ENCODE measurements around the gene LDLR. TPM values are rescaled to one million over a fixed set of nuclear protein-coding genes. Genes with fewer than 3 reads are reported as not detected.

The LDLR gene
- total and polyA plus RNA-seq, 2 donors (not counting 1 experiment from before 2014, with no cell fraction given) = 1.8 to 4.8 TPM

GRCh38 chr19:11093689-11094238, 4.5 kb downstream of the LDLR start:
- no peak for TF ChIP-seq EZH2 (IDR thresholded peaks at IDR 0.05; ENCODE audit: borderline replicate concordance, insufficient read depth, low read depth, low read length, poor library complexity, severe bottlenecking)
- no peak for TF ChIP-seq CTCF (IDR thresholded peaks at IDR 0.05)
- peaks cover 62 to 77% of the 10 kb centered on the region in 2 donors for H3K4me1 ChIP-seq (ENCODE audit: control insufficient read depth in 2 of 2, insufficient read depth in 2 of 2, low read length in 2 of 2)
- ATAC-seq (ENCODE audit: low read depth) (no peak), DNase-seq (no peak)
- H3K4me1 Mint-ChIP-seq = peaks cover 44% of the 10 kb centered on the region
- peaks cover 11% of the 10 kb centered on the region for H3K79me2 ChIP-seq (ENCODE audit: control insufficient read depth, insufficient read depth, low read length)
- H3K27ac ChIP-seq (ENCODE audit: low read length in 2 of 2) = no peak overlapping the region
- no peak overlapping the region for H2AFZ ChIP-seq (ENCODE audit: insufficient read depth, low read depth, low read length, poor library complexity, severe bottlenecking)
- peaks cover 0 to 69% (median 26%) of the 10 kb centered on the region in 4 experiments for H3K27me3 ChIP-seq (replicated peaks in 1 of 4; ENCODE audit: control extremely low read depth in 1 of 4, control insufficient read depth in 3 of 4, insufficient read depth in 4 of 4, low read length in 3 of 4)
- no peak overlapping the region for H3K27ac Mint-ChIP-seq
- H3K4me3 ChIP-seq (ENCODE audit: control extremely low read depth in 1 of 5, extremely low read depth in 1 of 5, insufficient read depth in 1 of 5, low read depth in 2 of 5, low read length in 4 of 5) = no peak overlapping the region
- H3K9me3 Mint-ChIP-seq (ENCODE audit: insufficient read depth) = no peaks in the 10 kb centered on the region
- H3K4me3 Mint-ChIP-seq = no peak overlapping the region
- peaks cover 24% of the 10 kb centered on the region for H3K27me3 Mint-ChIP-seq
- intact Hi-C loops (cut with micrococcal nuclease) = loop anchor here (2.0 kb wide), 1 partner anchor 45 kb away; no protein-coding TSS in a partner anchor
- H3K9me3 ChIP-seq (ENCODE audit: control extremely low read depth in 1 of 3, control insufficient read depth in 2 of 3, insufficient read depth in 1 of 3, low read length in 2 of 3) = peaks cover 1 to 78% (median 32%) of the 10 kb centered on the region in 3 donors
- WGBS (ENCODE audit: insufficient coverage) = 93% methylated on average over 12 of the region's 15 CpGs
- POLR2A ChIA-PET = no interaction called here
- H3K4me2 ChIP-seq (replicated peaks; ENCODE audit: low read depth, low read length, poor library complexity, severe bottlenecking) = no peak overlapping the region
- no peaks in the 10 kb centered on the region for H4K20me1 ChIP-seq (ENCODE audit: control insufficient read depth, insufficient read depth, low read length, poor library complexity, severe bottlenecking)
- H3K9ac ChIP-seq (ENCODE audit: low read length) = no peak overlapping the region
- H3K36me3 ChIP-seq (replicated peaks in 1 of 2; ENCODE audit: control extremely low read depth in 1 of 2, control insufficient read depth in 1 of 2, extremely low read depth in 1 of 2, insufficient read depth in 2 of 2, low read length in 1 of 2) = no peaks in the 10 kb centered on the region
- CTCF ChIA-PET = interaction anchor here (1.3 to 3.1 kb wide), 3 partner anchors 12 to 36 kb away, joined by 4 to 14 read pairs (median 4); no protein-coding TSS in a partner anchor

GRCh38 chr19:11094520-11094894, 5.2 kb downstream of the LDLR start:
- no peak overlapping the region for H3K27ac ChIP-seq (ENCODE audit: low read length in 2 of 2)
- peak overlapping the region in 1 of 5 experiments; percentile 23 for H3K4me3 ChIP-seq (ENCODE audit: control extremely low read depth in 1 of 5, extremely low read depth in 1 of 5, insufficient read depth in 1 of 5, low read depth in 2 of 5, low read length in 4 of 5)
- TF ChIP-seq EZH2 (IDR thresholded peaks at IDR 0.05; ENCODE audit: borderline replicate concordance, insufficient read depth, low read depth, low read length, poor library complexity, severe bottlenecking) (no peak), CTCF (IDR thresholded peaks at IDR 0.05) (no peak)
- Mint-ChIP-seq H3K9me3 (ENCODE audit: insufficient read depth) (peaks cover 2% of the 10 kb centered on the region), H3K4me3 (peak overlapping the region; percentile 32), H3K4me1 (peaks cover 38% of the 10 kb centered on the region), H3K27ac (no peak overlapping the region), H3K27me3 (peaks cover 22% of the 10 kb centered on the region)
- peaks cover 54 to 70% of the 10 kb centered on the region in 2 donors for H3K4me1 ChIP-seq (ENCODE audit: control insufficient read depth in 2 of 2, insufficient read depth in 2 of 2, low read length in 2 of 2)
- H3K4me2 ChIP-seq (replicated peaks; ENCODE audit: low read depth, low read length, poor library complexity, severe bottlenecking) = peak overlapping the region; percentile 54
- H3K27me3 ChIP-seq (replicated peaks in 1 of 4; ENCODE audit: control extremely low read depth in 1 of 4, control insufficient read depth in 3 of 4, insufficient read depth in 4 of 4, low read length in 3 of 4) = peaks cover 0 to 62% (median 21%) of the 10 kb centered on the region in 4 experiments
- no peak for DNase-seq
- no peak overlapping the region for H3K9ac ChIP-seq (ENCODE audit: low read length)
- 60% methylated on average over 1 of the region's 4 CpGs for WGBS (ENCODE audit: insufficient coverage)
- no peak overlapping the region for H2AFZ ChIP-seq (ENCODE audit: insufficient read depth, low read depth, low read length, poor library complexity, severe bottlenecking)
- no peaks in the 10 kb centered on the region for H3K36me3 ChIP-seq (replicated peaks in 1 of 2; ENCODE audit: control extremely low read depth in 1 of 2, control insufficient read depth in 1 of 2, extremely low read depth in 1 of 2, insufficient read depth in 2 of 2, low read length in 1 of 2)
- no peak for ATAC-seq (ENCODE audit: low read depth)
- ChIA-PET CTCF (interaction anchor here (0.7 to 3.1 kb wide), 4 partner anchors 36 to 58 kb away, joined by 3 to 14 read pairs (median 4); no protein-coding TSS in a partner anchor), POLR2A (interaction anchor here (0.6 kb wide), 1 partner anchor 448 kb away, joined by 3 read pairs; no protein-coding TSS in a partner anchor)
- no peaks in the 10 kb centered on the region for H4K20me1 ChIP-seq (ENCODE audit: control insufficient read depth, insufficient read depth, low read length, poor library complexity, severe bottlenecking)
- H3K9me3 ChIP-seq (ENCODE audit: control extremely low read depth in 1 of 3, control insufficient read depth in 2 of 3, insufficient read depth in 1 of 3, low read length in 2 of 3) = peaks cover 0 to 77% (median 33%) of the 10 kb centered on the region in 3 donors
- H3K79me2 ChIP-seq (ENCODE audit: control insufficient read depth, insufficient read depth, low read length) = peaks cover 11% of the 10 kb centered on the region
- intact Hi-C loops (cut with micrococcal nuclease) = loop anchor here (2.0 kb wide), 1 partner anchor 46 kb away; no protein-coding TSS in a partner anchor
